Epithelial cell of esophagus (primary cell): Measurements from ENCODE around the gene TIMP3.

Source experiments
- DNase-seq: peaks from one replicate; pipeline ENCODE4 v3.0.0; 2010; ENCODE audit warnings: low read depth
- H3K4me3 ChIP-seq: 2 replicates; pipeline ENCODE4 v1.5.1; 2011; ENCODE audit warnings: mild to moderate bottlenecking, low read length, control low read depth
- TF ChIP-seq, protein P1 (sequence below): IDR thresholded peaks from 2 replicates; pipeline ENCODE4 v1.5.1; 2011; ENCODE audit warnings: low read depth, mild to moderate bottlenecking, low read length, control low read depth, inconsistent platforms; ENCODE audit not compliant: insufficient read depth; ENCODE audit errors: missing control alignments

Gene TIMP3

DNA sequence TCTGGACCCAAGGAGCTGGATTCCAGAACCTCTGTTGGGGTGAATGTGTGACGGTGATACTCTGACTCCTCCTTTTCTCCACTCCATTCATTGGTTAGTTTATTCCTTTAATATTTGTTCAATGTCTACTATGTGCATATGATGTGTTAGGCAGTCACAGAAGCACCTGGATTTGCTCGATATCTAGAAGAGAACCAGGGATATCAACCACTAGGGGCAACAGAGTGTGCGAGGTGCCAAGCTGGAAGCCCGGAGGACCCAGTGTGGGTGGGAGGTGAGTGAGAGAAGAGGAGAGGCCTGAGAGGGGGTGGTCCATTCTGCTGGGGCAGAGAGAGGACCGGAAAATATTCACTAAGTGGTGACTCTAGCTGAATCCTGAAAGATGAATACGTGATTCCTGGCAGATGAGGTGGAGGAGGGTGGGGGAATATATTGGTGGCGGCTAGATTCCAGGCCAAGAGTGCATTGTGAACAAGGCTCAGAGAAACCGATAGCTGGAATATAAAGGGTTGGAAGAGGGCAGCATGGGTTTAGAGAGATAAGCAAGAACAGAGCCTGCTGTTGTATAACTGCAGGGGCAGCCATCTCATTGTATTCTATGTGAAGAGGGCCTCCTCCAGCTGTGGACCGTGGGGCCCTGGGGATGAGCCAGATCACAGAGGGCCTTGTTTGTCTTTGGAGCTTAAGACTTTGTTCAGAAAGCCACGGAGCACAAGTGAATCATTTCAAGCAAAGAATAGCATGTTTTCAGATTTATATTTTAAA is 6.9 kb upstream of the TIMP3 start:
- TF ChIP-seq, protein P1, sequence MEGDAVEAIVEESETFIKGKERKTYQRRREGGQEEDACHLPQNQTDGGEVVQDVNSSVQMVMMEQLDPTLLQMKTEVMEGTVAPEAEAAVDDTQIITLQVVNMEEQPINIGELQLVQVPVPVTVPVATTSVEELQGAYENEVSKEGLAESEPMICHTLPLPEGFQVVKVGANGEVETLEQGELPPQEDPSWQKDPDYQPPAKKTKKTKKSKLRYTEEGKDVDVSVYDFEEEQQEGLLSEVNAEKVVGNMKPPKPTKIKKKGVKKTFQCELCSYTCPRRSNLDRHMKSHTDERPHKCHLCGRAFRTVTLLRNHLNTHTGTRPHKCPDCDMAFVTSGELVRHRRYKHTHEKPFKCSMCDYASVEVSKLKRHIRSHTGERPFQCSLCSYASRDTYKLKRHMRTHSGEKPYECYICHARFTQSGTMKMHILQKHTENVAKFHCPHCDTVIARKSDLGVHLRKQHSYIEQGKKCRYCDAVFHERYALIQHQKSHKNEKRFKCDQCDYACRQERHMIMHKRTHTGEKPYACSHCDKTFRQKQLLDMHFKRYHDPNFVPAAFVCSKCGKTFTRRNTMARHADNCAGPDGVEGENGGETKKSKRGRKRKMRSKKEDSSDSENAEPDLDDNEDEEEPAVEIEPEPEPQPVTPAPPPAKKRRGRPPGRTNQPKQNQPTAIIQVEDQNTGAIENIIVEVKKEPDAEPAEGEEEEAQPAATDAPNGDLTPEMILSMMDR, result peak; percentile 8
- DNase-seq, result no peak
- no peak overlapping the region for H3K4me3 ChIP-seq

DNA sequence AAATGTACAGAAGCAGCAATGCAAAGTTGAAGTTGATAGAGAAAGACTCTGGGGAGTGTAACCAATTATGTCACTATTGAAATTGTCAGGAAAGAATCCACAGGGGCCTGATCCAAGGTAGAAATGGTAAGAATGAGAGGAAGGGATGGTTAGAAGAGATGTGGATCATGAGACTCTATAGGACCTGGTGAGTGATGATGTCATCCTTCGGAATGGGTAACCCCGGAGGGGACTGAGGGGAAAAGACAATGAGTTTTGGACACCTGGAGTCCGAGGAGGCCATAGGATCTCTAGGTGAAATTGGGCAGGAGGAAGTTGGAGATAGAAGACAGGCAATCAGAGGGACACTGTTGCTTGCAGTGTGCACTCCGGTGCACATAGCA is 6.3 kb upstream of the TIMP3 start:
- DNase-seq, result no peak

DNA sequence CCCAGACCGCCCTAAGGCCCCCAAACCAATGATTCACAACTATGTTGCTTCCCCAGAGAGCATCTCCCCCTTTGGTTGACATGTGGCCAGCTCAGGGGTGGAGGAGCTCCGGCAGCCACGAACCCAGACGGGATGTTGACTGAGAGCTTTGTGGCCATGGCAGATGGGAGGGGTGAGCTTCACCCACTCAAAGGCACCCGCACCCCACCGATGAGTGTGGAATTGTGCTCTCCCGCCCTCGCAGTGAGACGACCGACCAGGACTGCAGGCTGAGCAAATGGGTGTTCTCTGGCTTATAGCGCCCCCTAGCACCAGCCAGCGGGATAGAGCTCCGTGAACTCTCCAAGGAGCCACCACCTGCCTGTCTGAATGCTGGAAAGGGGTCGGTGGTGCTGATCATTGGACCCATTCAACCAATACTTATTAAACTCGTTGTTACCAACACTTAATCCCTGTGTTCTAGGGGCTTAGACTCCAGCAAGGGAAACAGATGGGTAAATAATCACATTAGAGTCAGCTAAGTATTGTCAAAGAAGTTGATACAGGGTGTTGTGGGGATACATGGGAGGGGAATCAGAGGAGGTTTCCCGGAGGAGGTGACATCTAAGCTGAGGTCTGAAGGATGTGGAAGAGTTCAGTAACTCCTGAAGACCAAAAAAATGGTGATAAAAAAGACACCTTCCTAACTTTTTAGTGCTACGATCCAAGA is 4.5 kb upstream of the TIMP3 start:
- DNase-seq, result peak; percentile 66
- H3K4me3 ChIP-seq, result no peak overlapping the region
- TF ChIP-seq, protein P1, result peak; percentile 93

More for the DNA sequence above, 6.3 kb upstream of the TIMP3 start:
- no peak overlapping the region for H3K4me3 ChIP-seq
- TF ChIP-seq, protein P1, result no peak

DNA sequence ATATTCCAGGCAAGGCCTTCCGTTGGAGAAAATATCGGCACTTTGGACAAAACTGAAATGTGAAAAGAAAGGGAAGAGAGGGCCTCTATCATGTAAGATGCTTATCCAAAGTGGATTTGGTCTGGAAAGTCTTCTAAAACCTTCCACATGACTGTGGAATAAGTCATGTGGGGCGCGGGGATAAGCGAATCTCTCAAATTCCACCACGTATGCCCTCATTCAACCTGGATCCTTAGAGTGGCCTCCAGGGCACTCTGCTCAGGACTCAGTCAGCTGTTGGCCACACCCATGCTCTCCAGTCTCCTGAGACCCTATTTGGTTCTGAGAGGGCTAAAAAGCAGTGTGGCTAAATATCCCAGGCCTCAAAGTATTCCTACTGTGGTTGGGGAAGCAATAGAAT is 2.0 kb upstream of the TIMP3 start:
- TF ChIP-seq, protein P1, result no peak
- H3K4me3 ChIP-seq, result no peak overlapping the region
- DNase-seq, result no peak

DNA sequence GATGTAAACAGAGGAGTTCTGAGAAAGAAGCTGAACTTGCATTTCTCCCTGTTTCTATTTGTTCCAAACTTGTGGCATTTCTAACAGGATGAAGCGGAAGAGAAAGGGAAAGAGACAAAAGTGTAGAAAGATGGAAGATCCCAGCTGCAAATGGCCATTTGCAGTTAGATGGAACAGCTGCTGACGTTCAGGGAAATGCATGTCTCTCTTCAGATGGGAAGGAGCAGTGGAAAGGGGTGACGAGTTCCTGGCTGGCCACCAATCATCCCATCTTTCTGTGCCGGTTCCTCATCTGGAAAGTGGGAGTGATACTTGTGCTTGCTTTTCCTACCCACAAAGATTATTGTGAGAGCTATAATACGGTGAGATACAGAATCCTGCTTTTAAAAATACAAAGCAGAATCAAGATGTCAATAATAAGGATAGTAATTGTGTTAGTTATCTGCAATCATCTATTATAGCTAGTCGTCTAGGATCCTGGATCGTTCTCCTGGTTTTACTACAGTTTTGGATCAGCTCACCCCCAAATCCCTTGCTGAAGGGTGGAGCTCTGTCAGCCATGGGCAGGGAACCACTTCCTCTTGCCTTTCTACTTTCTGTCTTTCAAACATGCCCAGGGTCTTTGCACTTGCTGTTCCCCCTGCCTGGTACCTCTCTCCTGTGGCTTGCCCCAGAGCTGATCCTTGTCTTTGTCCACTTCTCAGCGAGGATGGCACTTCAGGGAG is 1.2 kb upstream of the TIMP3 start:
- H3K4me3 ChIP-seq, result no peak overlapping the region
- TF ChIP-seq, protein P1, result no peak
- DNase-seq, result no peak

DNA sequence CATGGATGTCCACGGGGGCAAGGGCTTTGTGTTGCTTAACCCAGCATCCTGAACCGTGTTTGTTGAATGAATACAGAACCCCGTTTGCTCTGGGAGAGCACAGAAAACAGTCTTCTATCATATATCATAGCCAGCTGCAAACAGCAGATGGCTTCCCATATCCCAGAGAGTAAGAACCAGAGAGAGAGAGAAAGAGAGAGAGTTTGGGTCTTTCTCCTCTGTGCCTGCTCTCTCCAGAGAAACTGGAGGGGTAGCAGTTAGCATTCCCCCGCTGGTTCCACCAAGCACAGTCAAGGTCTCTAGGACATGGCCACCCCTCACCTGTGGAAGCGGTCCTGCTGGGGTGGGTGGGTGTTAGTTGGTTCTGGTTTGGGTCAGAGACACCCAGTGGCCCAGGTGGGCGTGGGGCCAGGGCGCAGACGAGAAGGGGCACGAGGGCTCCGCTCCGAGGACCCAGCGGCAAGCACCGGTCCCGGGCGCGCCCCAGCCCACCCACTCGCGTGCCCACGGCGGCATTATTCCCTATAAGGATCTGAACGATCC is 440 bp upstream of the TIMP3 start:
- H3K4me3 ChIP-seq, result no peak overlapping the region
- TF ChIP-seq, protein P1, result no peak
- no peak for DNase-seq
